CD4-positive, alpha-beta T cell (primary cell): ENCODE data around the gene GABRR3. TPM values are rescaled to one million over a fixed set of nuclear protein-coding genes. Genes with fewer than 3 reads are reported as not detected.

Source experiments
- ATAC-seq: fragments of 200-7000 bp; cut with Tn5 transposase; one replicate; pipeline ENCODE4 v1.10.0; 2022; ENCODE audit warnings: mild to moderate bottlenecking; ENCODE audit not compliant: poor library complexity
- CTCF ChIA-PET: fragments of 350-600 bp; sonication (Branson Sonifier 250); formaldehyde crosslinking; loops from one replicate; lab custom pipeline; 2021; ENCODE audit warnings: antibody characterized with exemption, inconsistent platforms; lab: Charles Lee
- POLR2A ChIA-PET: fragments of 350-600 bp; sonication (Branson Sonifier 250); formaldehyde crosslinking; loops from one replicate; lab custom pipeline; 2021; ENCODE audit warnings: antibody characterized with exemption, inconsistent platforms; lab: Charles Lee
- DNase-seq, 14 experiments: peaks; one replicate each; pipeline ENCODE4 v3.0.0-alpha.2; 2013 to 2020; ENCODE audit warnings: mixed read lengths in 2 of 14
- H3K27ac ChIP-seq, 2 donors: one replicate each; pipeline versions ENCODE4 v1.5.1 to v1.7.0; 2013; ENCODE audit warnings: low read length in 2 of 2, low read depth in 1 of 2, mild to moderate bottlenecking in 1 of 2
- H3K27me3 ChIP-seq, 2 experiments: 1 replicate in 1 of 2; 2 replicates in 1 of 2; pipeline versions ENCODE4 v1.6.1 to v1.7.0; 2013; ENCODE audit warnings: low read length in 2 of 2, control low read depth in 1 of 2, mild to moderate bottlenecking in 1 of 2, moderate library complexity in 1 of 2; ENCODE audit not compliant: insufficient read depth in 2 of 2, control insufficient read depth in 1 of 2
- H3K36me3 ChIP-seq: one replicate; pipeline ENCODE4 v1.6.1; 2013; ENCODE audit warnings: low read length, control low read depth; ENCODE audit not compliant: insufficient read depth
- H3K4me1 ChIP-seq: one replicate; pipeline ENCODE4 v1.6.1; 2013; ENCODE audit warnings: low read length, control low read depth; ENCODE audit not compliant: insufficient read depth
- H3K4me3 ChIP-seq: one replicate; pipeline ENCODE4 v1.5.1; 2013; ENCODE audit warnings: mild to moderate bottlenecking, low read length, moderate library complexity
- H3K9me3 ChIP-seq, 2 experiments: 1 replicate in 1 of 2; 2 replicates in 1 of 2; pipeline versions ENCODE4 v1.6.1 to v1.7.0; 2013; ENCODE audit warnings: low read length in 2 of 2, mild to moderate bottlenecking in 2 of 2, control low read depth in 1 of 2, moderate library complexity in 1 of 2; ENCODE audit not compliant: control insufficient read depth in 1 of 2, insufficient read depth in 1 of 2
- H3K27ac Mint-ChIP-seq: one replicate; pipeline ENCODE4 v1.8.0; 2020; ENCODE audit warnings: mixed read lengths
- H3K27me3 Mint-ChIP-seq: one replicate; pipeline ENCODE4 v1.8.0; 2021; ENCODE audit warnings: mixed read lengths
- H3K36me3 Mint-ChIP-seq: one replicate; pipeline ENCODE4 v1.8.0; 2021; ENCODE audit warnings: low read depth, mixed read lengths
- H3K4me1 Mint-ChIP-seq: one replicate; pipeline ENCODE4 v1.8.0; 2021; ENCODE audit warnings: low read depth, mixed read lengths
- H3K4me3 Mint-ChIP-seq: one replicate; pipeline ENCODE4 v1.8.0; 2020; ENCODE audit warnings: mild to moderate bottlenecking, mixed read lengths
- H3K9me3 Mint-ChIP-seq: one replicate; pipeline ENCODE4 v1.8.0; 2020; ENCODE audit warnings: mixed read lengths
- CTCF ChIP-seq: fragments of 200-600 bp; IDR thresholded peaks from one replicate; pipeline ENCODE4 v1.8.0; 2022; ENCODE audit warnings: antibody characterized with exemption, mild to moderate bottlenecking
- intact Hi-C, 2 experiments: fragments of 100-400 bp; cut with DNase I in 1 of 2; cut with micrococcal nuclease in 1 of 2; formaldehyde crosslinking; loops; one replicate each; pipeline versions ENCODE4 v1.15.1 to v1.9.0; 2023 to 2025; cut with DNase I, micrococcal nuclease
- polyA plus RNA-seq, 2 donors: library from polyadenylated mRNA; unstranded; fragments of 120-200 nt; gene quantifications; one replicate each; pipeline ENCODE4 v1.2.1, GENCODE V29; 2013
- total RNA-seq, 174 experiments: library from RNA in 2 of 174; stranded (reverse) in 2 of 174; gene quantifications; one replicate each; pipeline ENCODE4 v1.2.3 and lab custom pipeline; 2021 to 2026

Gene GABRR3
- total RNA-seq (not detected), total RNA-seq (lab: John Stamatoyannopoulos, UW) (0 to 0.34 (median 0) reads per million in 172 experiments)
- 0.04 TPM for polyA plus RNA-seq (2013, experiment 1 of 2)
- 0.05 TPM for polyA plus RNA-seq (2013, experiment 2 of 2)

DNA sequence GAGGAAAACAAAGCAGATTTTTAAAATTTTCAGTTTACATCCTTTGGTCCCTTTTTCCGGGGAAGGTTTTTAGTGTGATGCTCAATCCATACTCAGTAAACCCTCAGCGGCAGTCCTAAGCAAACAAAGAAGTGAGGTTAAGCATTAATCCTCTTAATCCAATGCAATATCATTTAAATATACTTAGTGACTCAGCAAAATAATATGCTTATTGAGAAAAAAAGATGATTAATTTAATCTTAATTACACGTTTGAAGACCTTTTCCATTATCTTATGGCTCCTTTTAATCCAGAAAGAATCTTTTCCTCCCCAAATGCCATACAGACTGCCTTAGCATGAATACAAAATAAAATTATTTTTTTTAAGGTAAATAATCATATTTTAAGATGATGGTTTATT lies at the start of gene GABRR3:
TSS of gene GABRR3 (minus strand) at position 108 of the 400 bp plus-strand sequence. CDS start 328 bp downstream, outside the sequence.
- H3K9me3 ChIP-seq = no peaks in the 10 kb centered on the region
- CTCF ChIA-PET = no interaction called here
- no peak within 1 kb of the TSS for H3K4me3 Mint-ChIP-seq

GRCh38 chr3:98073486-98073885 lies 38.4 kb upstream of the GABRR3 start:
- H3K9me3 ChIP-seq = no peaks in the 10 kb centered on the region
- H3K9me3 Mint-ChIP-seq = no peaks in the 10 kb centered on the region
- ATAC-seq (no peak), DNase-seq (no peak)
- H3K4me3 Mint-ChIP-seq = no peak overlapping the region
- CTCF ChIA-PET = no interaction called here
- H3K27me3 Mint-ChIP-seq = peaks cover 22% of the 10 kb centered on the region
- H3K36me3 ChIP-seq = no peaks in the 10 kb centered on the region
- no peaks in the 10 kb centered on the region for H3K36me3 Mint-ChIP-seq
- no peak for TF ChIP-seq CTCF
- POLR2A ChIA-PET = no interaction called here
- no peak overlapping the region for H3K27ac ChIP-seq
- intact Hi-C loops = no loop called here
- no peak overlapping the region for H3K4me3 ChIP-seq
- no peak overlapping the region for H3K27ac Mint-ChIP-seq
- no peaks in the 10 kb centered on the region for H3K27me3 ChIP-seq
- no peaks in the 10 kb centered on the region for H3K4me1 Mint-ChIP-seq
- no peaks in the 10 kb centered on the region for H3K4me1 ChIP-seq

More for the DNA sequence above, at the start of gene GABRR3:
- DNase-seq (no peak), ATAC-seq (no peak)
- Histone ChIP-seq H3K4me1 (no peaks in the 10 kb centered on the region), H3K4me3 (no peak within 1 kb of the TSS), H3K36me3 (no peaks in the 10 kb centered on the region), H3K27ac (no peak within 1 kb of the TSS), H3K27me3 (no peaks in the 10 kb centered on the region)
- H3K4me1 Mint-ChIP-seq = no peaks in the 10 kb centered on the region
- TF ChIP-seq CTCF = no peak
- POLR2A ChIA-PET = no interaction called here
- H3K36me3 Mint-ChIP-seq = no peaks in the 10 kb centered on the region
- H3K27me3 Mint-ChIP-seq = peaks cover 7% of the 10 kb centered on the region
- H3K27ac Mint-ChIP-seq = no peak within 1 kb of the TSS
- H3K9me3 Mint-ChIP-seq = no peaks in the 10 kb centered on the region
- intact Hi-C loops = loop anchor here (5.0 to 10.0 kb wide), 3 partner anchors 63 to 782 kb away; partner anchors contain the start of gene RIOX2 (in 1 of the 2)

- ChIA-PET CTCF (no interaction called here), POLR2A (no interaction called here)
- Histone ChIP-seq H3K9me3 (no peaks in the 10 kb centered on the region), H3K27ac (no peak overlapping the region), H3K4me1 (no peaks in the 10 kb centered on the region), H3K27me3 (no peaks in the 10 kb centered on the region), H3K4me3 (no peak overlapping the region), H3K36me3 (no peaks in the 10 kb centered on the region)
- peaks cover 19% of the 10 kb centered on the region for H3K27me3 Mint-ChIP-seq
- intact Hi-C loops = no loop called here
- DNase-seq (no peak), ATAC-seq (no peak)
- H3K27ac Mint-ChIP-seq = no peak overlapping the region
- no peak for TF ChIP-seq CTCF
- no peaks in the 10 kb centered on the region for H3K9me3 Mint-ChIP-seq
- H3K4me3 Mint-ChIP-seq = no peak overlapping the region
- no peaks in the 10 kb centered on the region for H3K36me3 Mint-ChIP-seq
- H3K4me1 Mint-ChIP-seq = no peaks in the 10 kb centered on the region
These were observed 35.7 kb upstream of the GABRR3 start for GRCh38 chr3:98070840-98071239.
